Renal cortex interstitium (tissue), 15 donors: ENCODE data around the gene MAP2K4. TPM values are rescaled to one million over a fixed set of nuclear protein-coding genes. Genes with fewer than 3 reads are reported as not detected.
"Not testable (repeated sequence)": the region's sequence is repeated elsewhere in the genome, so short reads cannot be mapped to it uniquely, and the experiment has no call there.

ENCODE experiments used
- DNase-seq, 11 donors: peaks; one replicate each; pipeline ENCODE4 v3.0.0-alpha.2; 2013; ENCODE audit warnings: low read depth in 9 of 11, low spot score in 4 of 11; ENCODE audit errors: extremely low read depth in 1 of 11
- long read RNA-seq, 16 experiments: transcript quantifications; one replicate each; lab custom pipeline, GENCODE V29; 2026
- polyA plus RNA-seq, 3 donors: library from polyadenylated mRNA; unstranded; fragments of 120-200 nt; gene quantifications; one replicate each; pipeline ENCODE4 v1.2.1, GENCODE V29; 2013; ENCODE audit not compliant: insufficient read length in 3 of 3

The MAP2K4 gene
- polyA plus RNA-seq, result 10 to 100 TPM; 37.3 to 44.1 (median 39.2) TPM
- long read RNA-seq, donor 1, transcript MAP2K4-201 (11 exons, 3,826 nt), result major isoform, 5 of 7 reads
- long read RNA-seq, donor 1, partial matches to known transcripts, result 0 of 7 reads
- long read RNA-seq, donor 1, other reads (novel, unspliced or antisense), result 0 of 7 reads
- long read RNA-seq, donor 2, transcript MAP2K4-201 (11 exons, 3,826 nt), result major isoform, 5 of 30 reads
- long read RNA-seq, donor 2, partial matches to known transcripts, result 23 of 30 reads
- long read RNA-seq, donor 2, other reads (novel, unspliced or antisense), result 0 of 30 reads
- long read RNA-seq, donor 3, transcript MAP2K4-201 (11 exons, 3,826 nt), result major isoform, 9 of 10 reads
- long read RNA-seq, donor 3, partial matches to known transcripts, result 0 of 10 reads
- long read RNA-seq, donor 3, other reads (novel, unspliced or antisense), result 0 of 10 reads
- long read RNA-seq, donor 4, partial matches to known transcripts, result 22 of 23 reads
- long read RNA-seq, donor 4, other reads (novel, unspliced or antisense), result 0 of 23 reads
- long read RNA-seq, donor 5, result 0 reads
- long read RNA-seq, donor 6, transcript MAP2K4-201 (11 exons, 3,826 nt), result major isoform, 7 of 9 reads
- long read RNA-seq, donor 6, partial matches to known transcripts, result 0 of 9 reads
- long read RNA-seq, donor 6, other reads (novel, unspliced or antisense), result 0 of 9 reads
- long read RNA-seq, donor 7, transcript MAP2K4-201 (11 exons, 3,826 nt), result major isoform, 6 of 10 reads
- long read RNA-seq, donor 7, partial matches to known transcripts, result 0 of 10 reads
- long read RNA-seq, donor 7, other reads (novel, unspliced or antisense), result 0 of 10 reads
- long read RNA-seq, donor 8, result 0 reads
- long read RNA-seq, donor 9, partial matches to known transcripts, result 0 of 7 reads
- long read RNA-seq, donor 9, other reads (novel, unspliced or antisense), result 0 of 7 reads
- long read RNA-seq, donor 10, partial matches to known transcripts, result 14 of 19 reads
- long read RNA-seq, donor 10, other reads (novel, unspliced or antisense), result 0 of 19 reads
- long read RNA-seq, donor 11, transcript MAP2K4-201 (11 exons, 3,826 nt), result major isoform, 6 of 32 reads
- long read RNA-seq, donor 11, partial matches to known transcripts, result 24 of 32 reads
- long read RNA-seq, donor 11, other reads (novel, unspliced or antisense), result 0 of 32 reads
- long read RNA-seq, donor 12, partial matches to known transcripts, result 0 of 2 reads
- long read RNA-seq, donor 12, other reads (novel, unspliced or antisense), result 0 of 2 reads
- long read RNA-seq, donor 13, result 0 reads
- long read RNA-seq, donor 14, transcript MAP2K4-201 (11 exons, 3,826 nt), result major isoform, 9 of 17 reads
- long read RNA-seq, donor 14, partial matches to known transcripts, result 6 of 17 reads
- long read RNA-seq, donor 14, other reads (novel, unspliced or antisense), result 0 of 17 reads
- long read RNA-seq, donor 15, partial matches to known transcripts, result 0 of 2 reads
- long read RNA-seq, donor 15, other reads (novel, unspliced or antisense), result 0 of 2 reads
- long read RNA-seq, donor 16, transcript MAP2K4-201 (11 exons, 3,826 nt), result major isoform, 12 of 15 reads
- long read RNA-seq, donor 16, partial matches to known transcripts, result 0 of 15 reads
- long read RNA-seq, donor 16, other reads (novel, unspliced or antisense), result 0 of 15 reads

- DNase-seq, result peak; percentile 67 to 88 (median 82)
Observed at GRCh38 chr17:12020642-12021622, at the start of gene MAP2K4. TSS of gene MAP2K4 (plus strand) at chr17:12020877. CDS start at chr17:12020887, 10 bp downstream.

DNA sequence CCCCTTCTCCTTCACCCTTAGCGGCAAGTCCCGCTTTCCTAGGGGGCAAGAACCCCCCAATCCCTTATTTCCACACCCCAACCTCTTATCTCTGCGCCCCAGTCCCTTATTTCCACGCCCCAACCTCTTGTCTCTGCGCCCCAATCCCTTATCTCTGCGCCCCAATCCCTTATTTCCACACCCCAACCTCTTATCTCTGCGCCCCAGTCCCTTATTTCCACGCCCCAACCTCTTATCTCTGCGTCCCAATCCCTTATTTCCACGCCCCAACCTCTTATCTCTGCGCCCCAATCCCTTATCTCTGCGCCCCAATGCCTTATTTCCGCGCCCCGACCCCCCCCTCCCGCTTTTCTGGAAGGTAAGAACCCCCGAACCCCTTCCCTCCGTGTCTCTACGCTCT, 47.9 kb upstream of the MAP2K4 start:
- DNase-seq, result not testable (repeated sequence)

DNA sequence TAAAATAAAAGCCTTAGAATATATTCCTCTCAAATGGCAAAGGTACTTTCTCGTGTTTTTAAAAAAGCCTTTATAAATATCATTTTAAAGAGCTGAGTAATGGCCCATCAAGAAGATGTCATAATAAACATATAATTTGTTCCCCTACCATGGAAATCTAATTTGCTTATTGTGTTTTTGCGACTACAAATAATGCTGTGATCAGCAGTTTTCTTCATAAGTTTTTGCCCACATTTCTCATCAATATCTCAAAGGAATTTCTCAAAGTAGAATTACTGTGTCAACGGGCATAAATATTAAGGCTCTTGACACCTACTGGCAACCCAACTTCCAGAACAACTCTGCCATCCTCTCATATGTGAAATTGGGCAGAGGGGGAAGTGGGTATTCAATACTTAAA, 40.9 kb upstream of the MAP2K4 start:
- DNase-seq, result no peak

- DNase-seq, result no peak
Observed at GRCh38 chr17:11980813-11981212, 39.9 kb upstream of the MAP2K4 start.

DNA sequence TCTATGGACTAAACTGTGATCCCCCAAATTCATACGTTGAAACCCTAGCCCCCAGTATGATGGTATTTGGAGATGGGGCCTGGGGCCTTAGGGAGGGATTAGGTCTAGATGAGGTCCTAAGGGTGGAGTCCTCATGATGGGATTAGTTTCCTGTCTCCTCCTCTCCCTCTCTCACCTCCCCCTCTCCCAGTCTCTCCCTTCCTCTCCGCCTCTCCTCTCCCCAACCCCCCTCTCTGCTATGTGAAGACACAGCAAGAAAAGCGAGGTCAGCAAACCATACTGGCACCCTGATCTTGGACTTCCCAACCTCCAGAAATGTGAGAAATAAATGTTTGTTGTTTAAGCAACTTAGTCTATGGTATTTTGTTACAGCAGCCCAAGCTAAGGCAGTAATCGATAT, 38.8 kb upstream of the MAP2K4 start:
- no peak for DNase-seq

GRCh38 chr17:11986179-11986941, 34.3 kb upstream of the MAP2K4 start:
- DNase-seq, result no peak

DNA sequence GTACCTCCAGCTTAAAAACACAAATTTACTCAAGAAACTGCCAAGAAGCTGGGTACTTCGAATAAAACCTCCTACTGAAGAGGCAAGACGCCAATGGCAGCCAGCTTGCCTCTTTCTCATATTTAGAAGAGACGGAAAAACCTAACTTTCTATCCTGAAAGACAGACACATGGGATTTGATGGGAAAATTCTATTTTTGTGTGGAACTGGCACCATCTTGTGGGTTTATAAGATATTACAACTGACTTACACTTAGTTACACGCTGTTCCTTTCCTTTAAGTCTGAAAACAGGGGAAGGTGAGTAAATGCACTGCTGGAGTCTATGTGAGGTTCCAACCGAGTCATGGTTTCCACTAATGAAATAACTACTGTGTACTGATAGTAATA, 33.7 kb upstream of the MAP2K4 start:
- peak in 8 of 11 donors; percentile 7 to 39 (median 23) for DNase-seq

DNA sequence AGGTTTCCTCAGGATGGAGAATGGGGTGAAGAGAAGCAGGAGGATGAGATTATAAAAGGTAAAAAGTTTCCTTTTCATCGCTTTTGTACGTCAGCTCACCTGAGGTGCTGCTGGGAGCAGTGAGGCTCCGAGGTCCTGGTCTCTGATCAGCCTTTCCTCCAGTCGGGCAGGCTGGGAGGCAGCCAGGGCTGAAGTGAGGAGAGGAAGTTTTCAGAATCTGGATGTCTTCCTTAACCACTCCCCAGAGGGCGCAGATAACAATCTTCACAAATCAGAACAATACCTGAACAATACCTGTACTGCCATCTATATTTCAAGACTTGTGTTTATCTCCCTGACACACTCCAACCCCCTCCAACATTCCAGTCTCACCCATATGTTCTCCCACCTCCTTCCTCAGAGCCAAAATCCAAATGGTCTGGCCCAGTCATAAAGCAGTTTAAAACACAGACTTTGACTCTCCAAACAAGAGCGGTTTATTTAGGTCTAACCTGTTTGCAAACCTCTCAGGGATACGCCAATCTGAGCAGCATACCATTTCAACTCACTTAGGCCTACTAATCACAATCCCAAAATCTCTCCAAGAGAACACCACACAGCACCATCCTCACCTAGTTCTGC, 30.2 kb upstream of the MAP2K4 start:
- no peak for DNase-seq

- DNase-seq, result no peak
Observed at GRCh38 chr17:11991461-11991860, 29.2 kb upstream of the MAP2K4 start.

DNA sequence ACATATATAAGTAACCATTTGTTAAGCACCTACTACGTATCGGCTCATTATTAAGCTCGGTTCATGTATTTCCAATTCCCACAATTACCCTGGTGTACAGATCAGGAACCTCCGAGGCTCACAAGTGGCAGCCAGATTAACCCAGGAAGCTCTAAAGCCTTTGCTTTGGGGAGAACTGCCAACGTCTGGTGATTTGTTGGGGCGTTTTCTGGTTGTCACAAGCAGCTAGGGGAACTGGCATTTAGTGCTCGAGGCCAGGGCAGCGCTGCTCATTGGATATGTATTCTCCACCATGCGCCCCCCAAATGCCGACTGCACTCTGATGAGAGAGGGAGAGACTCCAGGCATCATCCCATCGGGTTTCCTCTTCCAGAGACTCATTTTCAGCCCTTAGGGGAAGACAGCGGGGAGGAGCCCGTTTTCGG, 23.9 kb upstream of the MAP2K4 start:
- DNase-seq, result peak in 6 of 11 donors; percentile 8 to 35 (median 22)

DNA sequence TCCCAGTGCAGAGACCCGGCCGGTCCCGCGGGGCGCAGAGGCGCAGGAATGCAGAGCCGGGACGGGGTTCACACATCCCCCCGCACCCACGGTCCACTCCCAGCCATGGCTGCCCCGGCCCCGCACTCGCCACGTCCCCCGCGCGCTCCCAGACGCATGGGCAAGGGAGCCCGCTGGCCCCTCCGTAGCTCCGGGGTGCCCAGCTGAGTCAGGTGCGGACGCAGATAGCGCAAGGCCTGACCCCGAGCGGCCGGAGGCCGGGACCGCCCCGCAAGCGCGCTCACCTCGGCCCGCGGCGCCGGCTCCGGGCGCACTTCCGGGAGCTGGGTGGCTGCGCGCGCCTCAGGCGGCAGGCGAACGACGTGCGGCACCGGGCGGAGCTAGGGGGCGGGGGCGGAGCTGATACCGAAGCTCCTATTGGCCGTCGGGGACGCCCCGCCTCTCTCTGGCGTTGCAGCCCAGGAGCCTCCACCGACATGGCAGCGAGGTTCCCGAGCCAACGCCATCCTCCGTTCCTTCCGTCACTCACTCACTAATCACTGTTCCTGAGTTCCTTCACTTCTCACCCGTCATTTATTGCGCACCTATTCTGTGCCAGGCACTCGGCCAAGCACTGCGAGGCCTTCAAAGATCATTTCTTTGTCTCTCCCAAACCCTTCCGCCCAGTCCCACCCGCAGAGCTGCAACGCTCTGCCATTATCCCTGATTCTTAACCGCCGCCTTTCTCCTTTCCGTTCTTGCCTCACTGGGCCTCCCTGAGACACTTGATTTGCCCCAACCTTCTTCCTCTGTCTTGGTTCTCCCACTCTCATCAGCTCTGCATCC, 23.3 kb upstream of the MAP2K4 start, which contains the start of gene ZNF18:
ZNF18 (minus strand) TSS at position 329 of the 825 bp plus-strand sequence. CDS start 4,646 bp downstream, outside the sequence.
- peak; percentile 73 to 94 (median 90) for DNase-seq

GRCh38 chr17:11997972-11998233, 22.8 kb upstream of the MAP2K4 start:
- peak in 1 of 11 donors; percentile 3 for DNase-seq

DNA sequence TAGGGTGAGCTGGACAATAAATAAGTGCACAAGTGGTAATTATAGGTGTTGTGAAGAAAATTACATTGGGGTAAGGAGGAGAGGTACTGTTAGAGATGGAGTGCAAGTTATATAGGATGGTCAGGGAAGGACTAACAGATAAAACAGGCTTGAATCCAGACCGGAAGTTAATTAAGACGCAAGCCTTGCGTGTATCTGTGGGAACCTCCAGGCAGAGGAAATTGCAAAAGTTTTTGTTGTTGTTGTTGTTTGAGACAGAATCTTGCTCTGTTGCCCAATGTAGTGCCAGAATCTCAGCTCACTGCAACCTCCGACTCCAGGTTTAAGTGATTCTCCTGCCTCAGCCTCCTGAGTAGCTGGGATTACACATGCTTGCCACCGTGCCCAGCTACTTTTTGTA, 21.0 kb upstream of the MAP2K4 start:
- no peak for DNase-seq

- no peak for DNase-seq
Observed at GRCh38 chr17:12007466-12007865, 13.2 kb upstream of the MAP2K4 start.

- peak in 4 of 11 donors; percentile 6 to 18 (median 9) for DNase-seq
Observed at GRCh38 chr17:12021623-12022140, 1.0 kb downstream of the MAP2K4 start.
